Right lobe of liver (tissue), 6 donors: ENCODE data around the gene CKM. TPM values are rescaled to one million over a fixed set of nuclear protein-coding genes. Genes with fewer than 3 reads are reported as not detected.

Experiments
- ATAC-seq, 4 donors: fragments of 200-7000 bp; cut with Tn5 transposase; one replicate each; pipeline ENCODE4 v1.9.1; 2020; ENCODE audit warnings: mild to moderate bottlenecking in 4 of 4, moderate library complexity in 4 of 4
- DNase-seq, 3 donors: peaks; one replicate each; pipeline ENCODE4 v3.0.0-alpha.2; 2020
- H3K27ac ChIP-seq, 3 donors: fragments of 200-600 bp; one replicate each; pipeline ENCODE4 v1.8.0; 2022
- H3K27me3 ChIP-seq, 2 donors: fragments of 200-600 bp; one replicate each; pipeline ENCODE4 v1.8.0; 2022
- H3K36me3 ChIP-seq, 4 donors: fragments of 200-600 bp; sonication (generic) in 1 of 4; one replicate each; pipeline versions ENCODE4 v1.5.1 to v1.8.0; 2017 to 2022; ENCODE audit warnings: control low read depth in 1 of 4
- H3K4me1 ChIP-seq, 4 donors: fragments of 200-600 bp; sonication (generic) in 1 of 4; one replicate each; pipeline versions ENCODE4 v1.5.1 to v1.8.0; 2017 to 2022; ENCODE audit warnings: control low read depth in 1 of 4
- H3K4me3 ChIP-seq, 3 donors: fragments of 200-600 bp; one replicate each; pipeline ENCODE4 v1.8.0; 2022
- H3K9me3 ChIP-seq, 4 donors: fragments of 200-600 bp; sonication (generic) in 1 of 4; one replicate each; pipeline versions ENCODE4 v1.5.1 to v1.8.0; 2017 to 2022; ENCODE audit warnings: control low read depth in 1 of 4
- POLR2A ChIP-seq: fragments of 450-650 bp; IDR thresholded peaks from one replicate; pipeline ENCODE4 v1.6.1; 2017; ENCODE audit warnings: antibody characterized with exemption, mild to moderate bottlenecking
- WGBS: methylation state at CpG from one replicate; pipeline ENCODE4 v1.1.6; 2018; ENCODE audit warnings: low coverage, low lambda C conversion rate; ENCODE audit not compliant: insufficient coverage; ENCODE audit errors: missing lambda C conversion rate; 5-methylcytosine and 5-hydroxymethylcytosine counted together
- intact Hi-C, 2 donors: fragments of 100-400 bp; cut with DNase I; formaldehyde crosslinking; loops; one replicate each; pipeline versions ENCODE4 v1.11.2 to v1.14.1; 2022
- total RNA-seq, 6 experiments: library from RNA; depleted of rRNA in 2 of 6; stranded (reverse); fragments of >200 nt in 2 of 6; fragmentation: NEBNext Ultra II Directional in 3 of 6; extraction: Animal tissue kit (Norgen Biotek cat#: 25700) in 3 of 6; gene quantifications; one replicate each; pipeline versions ENCODE4 v1.1.0 to v1.2.4, GENCODE V29; 2016 to 2023
- TF ChIP-seq, protein P1 (sequence below), 4 donors: fragments of 200-600 bp in 3 of 4; fragments of 450-650 bp in 1 of 4; IDR thresholded peaks; one replicate each; pipeline versions ENCODE4 v1.5.1 to v1.8.0; 2016 to 2022; ENCODE audit warnings: antibody characterized with exemption in 4 of 4, mild to moderate bottlenecking in 2 of 4
- donor health status: DM: no; HTN: yes; CAD: no.
- donor health status: DM: no; HTN: no; CAD: no.
- donor health status: DM: no; HTN: no; CAD: no.
- donor health status: DM: no; HTN: yes; CAD: no.
- donor health status: DM: no; HTN: yes; CAD: no.

Gene CKM
- total RNA-seq, 6 experiments from 2014 or later: 0.42 to 25.6 (median 1.1) TPM; not detected in 1

DNA sequence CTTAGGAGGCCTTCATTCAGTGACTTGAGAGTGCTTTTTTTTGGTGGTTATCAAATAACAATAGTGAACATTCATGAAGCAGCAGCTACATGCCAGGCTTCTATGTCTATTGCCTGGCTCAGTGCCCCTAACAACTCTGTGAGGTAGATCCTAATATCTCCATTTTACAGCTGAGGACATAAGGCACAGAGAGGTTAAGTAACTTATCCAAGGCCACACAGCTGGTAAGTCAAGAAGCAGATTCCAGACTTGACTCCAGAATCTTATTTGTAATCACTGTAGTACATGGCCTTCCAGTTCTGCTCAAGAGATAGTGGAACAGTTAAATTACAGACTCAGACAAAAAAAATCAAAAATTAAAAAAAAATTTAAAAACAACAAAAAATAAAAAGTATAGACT is 26.8 kb downstream of the CKM start:
- H3K9me3 ChIP-seq: no peaks in the 10 kb centered on the region
- no peak for TF ChIP-seq POLR2A
- TF ChIP-seq, protein P1, sequence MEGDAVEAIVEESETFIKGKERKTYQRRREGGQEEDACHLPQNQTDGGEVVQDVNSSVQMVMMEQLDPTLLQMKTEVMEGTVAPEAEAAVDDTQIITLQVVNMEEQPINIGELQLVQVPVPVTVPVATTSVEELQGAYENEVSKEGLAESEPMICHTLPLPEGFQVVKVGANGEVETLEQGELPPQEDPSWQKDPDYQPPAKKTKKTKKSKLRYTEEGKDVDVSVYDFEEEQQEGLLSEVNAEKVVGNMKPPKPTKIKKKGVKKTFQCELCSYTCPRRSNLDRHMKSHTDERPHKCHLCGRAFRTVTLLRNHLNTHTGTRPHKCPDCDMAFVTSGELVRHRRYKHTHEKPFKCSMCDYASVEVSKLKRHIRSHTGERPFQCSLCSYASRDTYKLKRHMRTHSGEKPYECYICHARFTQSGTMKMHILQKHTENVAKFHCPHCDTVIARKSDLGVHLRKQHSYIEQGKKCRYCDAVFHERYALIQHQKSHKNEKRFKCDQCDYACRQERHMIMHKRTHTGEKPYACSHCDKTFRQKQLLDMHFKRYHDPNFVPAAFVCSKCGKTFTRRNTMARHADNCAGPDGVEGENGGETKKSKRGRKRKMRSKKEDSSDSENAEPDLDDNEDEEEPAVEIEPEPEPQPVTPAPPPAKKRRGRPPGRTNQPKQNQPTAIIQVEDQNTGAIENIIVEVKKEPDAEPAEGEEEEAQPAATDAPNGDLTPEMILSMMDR (IDR thresholded peaks at IDR 0.05): no peak
- ATAC-seq (no peak), DNase-seq (no peak)
- H3K36me3 ChIP-seq: no peaks in the 10 kb centered on the region
- H3K27me3 ChIP-seq: no peaks in the 10 kb centered on the region
- no peak overlapping the region for H3K4me3 ChIP-seq
- intact Hi-C loops: no loop called here
- H3K27ac ChIP-seq: no peak overlapping the region
- H3K4me1 ChIP-seq: peaks cover 0 to 55% (median 25%) of the 10 kb centered on the region in 4 donors

DNA sequence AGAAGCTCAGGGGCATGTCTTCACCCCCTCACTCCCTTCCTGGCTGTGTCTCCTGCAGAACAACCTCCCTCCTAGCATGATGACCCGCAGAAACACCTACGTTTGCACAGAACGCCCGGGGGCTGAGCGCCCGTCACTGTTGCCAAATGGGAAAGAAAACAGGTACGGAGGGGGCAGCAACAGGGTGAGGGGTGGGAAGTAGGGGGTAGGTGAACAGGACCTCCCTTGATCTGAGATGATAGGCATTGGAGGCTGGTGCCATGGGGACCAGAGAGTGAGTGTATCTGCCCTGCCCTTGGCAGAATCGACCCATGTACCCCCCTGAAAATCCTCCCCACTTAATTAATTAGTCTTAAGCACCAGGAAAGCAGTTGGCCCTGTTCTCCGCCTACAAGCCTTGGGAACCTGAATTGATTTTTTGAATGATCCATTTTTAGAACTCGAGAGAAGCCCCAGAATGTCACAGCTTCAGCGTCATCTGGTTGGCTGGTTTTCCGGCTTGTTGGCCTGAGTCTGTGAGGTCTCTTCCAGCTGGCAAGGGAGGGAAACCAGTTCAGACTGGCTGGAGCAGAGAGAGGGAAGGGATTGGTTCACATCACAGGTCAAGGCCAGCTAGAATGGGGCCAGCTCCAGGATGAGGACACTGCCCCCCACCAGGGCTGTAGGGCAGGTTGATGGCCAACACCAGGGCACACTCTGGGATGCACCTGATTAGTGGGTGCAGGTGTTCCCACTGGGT is 28.2 kb downstream of the CKM start:
- Histone ChIP-seq H3K27ac (peak overlapping the region in 2 of 3 donors; percentile 73 to 83), H3K9me3 (no peaks in the 10 kb centered on the region), H3K4me1 (peaks cover 0 to 58% (median 27%) of the 10 kb centered on the region in 4 donors), H3K4me3 (no peak overlapping the region), H3K27me3 (no peaks in the 10 kb centered on the region), H3K36me3 (no peaks in the 10 kb centered on the region)
- ATAC-seq (peak; percentile 74 to 86 (median 80)), DNase-seq (peak; percentile 83 to 95 (median 90))
- WGBS: 33% methylated on average over 11 of the region's 12 CpGs
- intact Hi-C loops: no loop called here
- TF ChIP-seq, protein P1 (IDR thresholded peaks at IDR 0.05): no peak
- TF ChIP-seq POLR2A: no peak

DNA sequence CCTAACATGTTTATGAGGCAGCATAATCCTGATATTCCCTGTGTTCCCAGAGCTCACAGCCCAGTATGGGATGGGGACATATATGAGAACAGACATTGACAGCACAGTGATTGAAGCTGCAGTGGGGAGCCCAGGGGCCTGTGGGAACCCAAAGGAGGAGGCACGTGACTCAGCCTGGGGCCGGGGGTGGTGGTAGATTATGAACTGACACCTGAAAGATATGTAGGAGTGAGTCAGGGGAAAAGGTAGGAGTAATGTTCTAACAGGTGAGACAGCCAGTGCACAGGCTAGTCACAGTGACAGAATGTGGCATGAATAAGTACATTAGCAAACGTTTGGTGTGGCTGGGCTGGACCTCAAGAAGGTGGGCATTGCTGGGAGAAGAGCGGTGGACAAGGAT is 29.0 kb downstream of the CKM start:
- TF ChIP-seq, protein P1 (IDR thresholded peaks at IDR 0.05): no peak
- ATAC-seq: peak in 1 of 4 donors; percentile 1
- 42% methylated on average over 2 of the region's 4 CpGs for WGBS
- H3K36me3 ChIP-seq: no peaks in the 10 kb centered on the region
- intact Hi-C loops: no loop called here
- peaks cover 0 to 65% (median 30%) of the 10 kb centered on the region in 4 donors for H3K4me1 ChIP-seq
- peak overlapping the region in 2 of 3 donors; percentile 73 to 83 for H3K27ac ChIP-seq
- no peak overlapping the region for H3K4me3 ChIP-seq
- no peaks in the 10 kb centered on the region for H3K27me3 ChIP-seq
- DNase-seq: no peak
- no peaks in the 10 kb centered on the region for H3K9me3 ChIP-seq

DNA sequence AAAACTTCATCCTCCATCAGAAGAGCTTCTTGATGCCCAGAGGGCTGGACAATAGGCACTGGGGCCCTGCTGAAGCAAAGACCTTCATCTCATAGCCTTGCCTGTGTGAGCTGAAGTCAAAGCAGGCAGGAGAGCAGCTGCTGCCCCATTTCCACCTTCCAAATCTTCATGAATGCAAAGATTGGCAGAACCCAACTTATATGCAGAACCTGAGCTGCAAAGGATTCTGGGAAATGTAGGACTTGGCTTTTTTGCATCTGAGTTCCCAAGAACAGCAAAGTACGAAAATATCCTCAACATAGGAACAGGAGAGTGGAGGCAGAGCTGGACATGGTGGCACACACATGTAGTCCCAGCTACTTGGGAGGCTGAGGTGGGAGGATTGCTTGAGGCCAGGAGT is 30.8 kb downstream of the CKM start:
- intact Hi-C loops: no loop called here
- WGBS: 100% methylated on average over 1 of the region's 1 CpG
- no peaks in the 10 kb centered on the region for H3K36me3 ChIP-seq

More for the DNA sequence above, 30.8 kb downstream of the CKM start:
- Histone ChIP-seq H3K27ac (no peak overlapping the region), H3K4me1 (peaks cover 0 to 75% (median 35%) of the 10 kb centered on the region in 4 donors), H3K4me3 (no peak overlapping the region), H3K9me3 (no peaks in the 10 kb centered on the region), H3K27me3 (no peaks in the 10 kb centered on the region)
- ATAC-seq: no peak
- TF ChIP-seq, protein P1 (IDR thresholded peaks at IDR 0.05): no peak
- TF ChIP-seq POLR2A: no peak
- DNase-seq: no peak
